Activated naive CD8-positive, alpha-beta T cell treated with anti-CD3 and anti-CD28 coated beads for 36 hours (primary cell): ENCODE measurements around the gene GCK. TPM values are rescaled to one million over a fixed set of nuclear protein-coding genes. Genes with fewer than 3 reads are reported as not detected.

Experiments used
- DNase-seq: peaks from one replicate; pipeline ENCODE4 v3.0.0; 2021
- H3K27ac Mint-ChIP-seq: one replicate; pipeline ENCODE4 v1.8.0; 2022; ENCODE audit warnings: mild to moderate bottlenecking, moderate library complexity, mixed read lengths
- H3K27me3 Mint-ChIP-seq: one replicate; pipeline ENCODE4 v1.8.0; 2022; ENCODE audit warnings: mild to moderate bottlenecking, mixed read lengths
- H3K36me3 Mint-ChIP-seq: one replicate; pipeline ENCODE4 v1.8.0; 2021; ENCODE audit warnings: mild to moderate bottlenecking, mixed read lengths
- H3K4me1 Mint-ChIP-seq: one replicate; pipeline ENCODE4 v1.8.0; 2021; ENCODE audit warnings: mixed read lengths
- H3K4me3 Mint-ChIP-seq: one replicate; pipeline ENCODE4 v1.8.0; 2022; ENCODE audit warnings: mild to moderate bottlenecking, moderate library complexity, mixed read lengths
- H3K9me3 Mint-ChIP-seq: one replicate; pipeline ENCODE4 v1.8.0; 2022; ENCODE audit warnings: mixed read lengths
- total RNA-seq, 2 experiments: library from RNA; stranded (reverse); gene quantifications; one replicate each; pipeline ENCODE4 v1.2.3, GENCODE V29; 2021

Gene GCK
- total RNA-seq, 2 experiments from 2014 or later: 2.5 to 3.7 TPM

DNA sequence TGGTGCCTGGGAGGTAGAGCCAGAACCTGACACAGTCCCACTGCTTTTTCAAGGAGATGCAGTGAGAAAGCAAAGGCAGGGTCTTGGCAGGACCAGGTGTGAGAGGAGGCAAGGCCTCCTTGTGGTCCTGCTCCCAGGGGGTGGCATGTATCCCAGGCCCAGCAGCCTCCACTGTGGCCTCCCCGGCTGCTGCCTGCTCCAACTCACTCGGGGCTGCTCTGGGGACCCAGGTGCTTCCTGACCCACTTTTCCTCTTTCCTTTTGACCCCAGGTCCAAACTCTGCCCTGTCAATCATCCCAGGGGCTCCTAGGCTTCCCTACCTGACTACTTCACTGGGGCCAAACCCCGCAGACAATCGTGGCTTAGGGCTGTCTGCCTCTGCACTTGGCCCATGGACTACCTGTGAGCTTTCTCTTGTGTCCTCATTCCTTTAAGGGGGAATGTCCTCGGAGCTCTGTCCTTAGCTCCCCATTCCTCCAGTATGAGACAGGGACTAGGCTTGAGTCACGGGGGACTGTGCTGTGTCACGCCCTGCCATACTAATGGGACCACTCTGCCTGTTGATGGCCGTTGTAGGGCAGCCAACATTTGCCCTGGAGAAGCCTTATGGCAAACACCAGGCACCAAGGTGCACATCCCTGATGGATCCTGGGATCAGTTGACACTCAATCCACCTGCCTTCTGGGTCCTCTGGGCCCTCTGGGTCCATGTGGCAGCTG is 86.2 kb downstream of the GCK start:
- Mint-ChIP-seq H3K4me1 (peaks cover 20% of the 10 kb centered on the region), H3K9me3 (no peaks in the 10 kb centered on the region), H3K27ac (no peak overlapping the region), H3K27me3 (no peaks in the 10 kb centered on the region), H3K4me3 (peak overlapping the region; percentile 62), H3K36me3 (peaks cover 2% of the 10 kb centered on the region)
- no peak for DNase-seq

DNA sequence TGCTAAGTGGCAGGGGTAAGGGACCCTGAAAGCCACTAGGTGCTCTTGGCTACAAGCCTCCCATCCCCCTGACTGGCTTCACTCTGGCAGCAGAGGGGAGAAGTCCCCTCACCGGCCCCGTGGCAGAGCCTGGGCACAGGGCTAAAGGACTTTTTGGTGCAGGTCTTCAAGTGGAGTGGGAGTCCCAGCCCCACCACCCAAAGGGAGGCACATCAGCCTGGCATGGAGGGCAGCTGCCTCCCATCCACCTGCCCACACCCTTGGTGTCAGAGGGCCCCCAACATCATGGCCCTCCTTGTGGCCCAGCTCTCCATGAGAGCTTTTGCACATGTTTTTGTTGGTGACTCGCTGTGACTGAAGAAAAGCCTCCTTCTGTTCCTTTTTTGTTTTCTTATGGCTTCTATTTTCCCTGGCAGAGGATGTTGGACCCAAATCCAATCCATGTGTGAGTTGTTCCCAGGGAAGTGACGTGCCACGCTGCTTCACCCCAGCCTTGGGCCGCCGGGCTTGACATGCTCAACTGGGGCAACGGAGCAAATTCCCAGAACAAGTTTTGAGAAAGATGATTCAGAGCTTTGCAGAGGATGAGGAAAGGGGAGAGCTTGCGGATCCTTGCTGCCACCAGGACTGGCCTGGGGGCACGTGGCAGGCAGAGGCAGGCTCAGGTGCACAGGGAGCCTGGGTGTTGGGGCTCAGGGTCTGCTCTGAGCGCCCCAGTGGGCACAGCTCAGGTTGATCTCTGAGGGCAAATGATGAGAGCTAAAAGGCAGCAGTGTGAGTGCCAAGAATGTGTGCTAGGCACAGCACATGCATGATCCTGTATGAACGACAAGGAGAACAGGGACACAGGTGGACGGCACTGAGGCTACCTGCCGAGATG is 87.0 kb downstream of the GCK start:
- Mint-ChIP-seq H3K4me1 (peaks cover 27% of the 10 kb centered on the region), H3K36me3 (peaks cover 2% of the 10 kb centered on the region), H3K9me3 (no peaks in the 10 kb centered on the region), H3K27me3 (no peaks in the 10 kb centered on the region), H3K4me3 (no peak overlapping the region), H3K27ac (no peak overlapping the region)
- no peak for DNase-seq

- Mint-ChIP-seq H3K4me1 (peaks cover 35% of the 10 kb centered on the region), H3K36me3 (peaks cover 2% of the 10 kb centered on the region), H3K9me3 (no peaks in the 10 kb centered on the region), H3K4me3 (no peak overlapping the region), H3K27me3 (no peaks in the 10 kb centered on the region), H3K27ac (no peak overlapping the region)
- DNase-seq: no peak
Measured at GRCh38 chr7:44101303-44101965, 87.8 kb downstream of the GCK start.

DNA sequence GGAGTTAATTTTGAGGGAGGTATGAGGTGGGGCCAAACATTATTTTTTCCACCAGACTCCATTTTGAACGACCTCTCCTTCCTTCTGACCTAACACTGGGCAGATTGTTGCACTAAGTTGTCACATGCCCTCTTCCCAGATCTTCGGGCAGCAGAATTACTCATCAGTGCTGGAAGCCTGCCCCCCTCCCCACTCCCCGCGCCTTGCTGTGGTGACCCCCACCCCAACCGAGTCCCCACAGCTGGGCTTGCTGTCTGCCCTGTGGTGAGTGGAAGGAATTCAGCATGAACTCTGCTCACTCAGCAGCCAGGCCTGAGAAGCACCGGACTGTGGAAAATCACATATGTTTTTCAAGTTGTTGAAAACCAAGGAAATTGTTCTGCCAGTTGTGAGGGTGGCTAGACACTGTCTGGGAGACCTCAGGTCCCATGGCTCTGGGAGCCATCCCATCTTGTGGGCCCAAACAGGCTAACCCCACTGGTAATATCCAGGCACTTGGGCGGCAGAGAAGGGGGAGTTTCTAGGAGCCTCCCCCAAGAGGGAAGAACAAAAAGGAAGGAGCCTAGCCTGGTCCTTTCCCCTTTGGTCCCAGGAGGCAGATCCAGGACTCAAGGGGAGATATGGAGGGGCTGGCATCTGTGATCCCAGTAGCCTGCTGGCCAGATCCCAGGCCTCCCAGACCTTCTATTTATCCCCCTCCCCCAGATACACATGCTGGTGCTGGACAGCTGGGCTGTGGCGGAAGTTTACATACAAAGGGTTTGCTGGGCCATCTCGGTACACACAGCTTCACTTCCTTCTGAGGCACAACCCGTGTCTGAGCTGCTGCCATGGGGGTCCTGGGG is 88.6 kb downstream of the GCK start:
- H3K27me3 Mint-ChIP-seq: no peaks in the 10 kb centered on the region
- H3K4me1 Mint-ChIP-seq: peaks cover 30% of the 10 kb centered on the region
- H3K9me3 Mint-ChIP-seq: no peaks in the 10 kb centered on the region
- no peak for DNase-seq
- H3K36me3 Mint-ChIP-seq: no peaks in the 10 kb centered on the region
- no peak overlapping the region for H3K4me3 Mint-ChIP-seq
- H3K27ac Mint-ChIP-seq: no peak overlapping the region

DNA sequence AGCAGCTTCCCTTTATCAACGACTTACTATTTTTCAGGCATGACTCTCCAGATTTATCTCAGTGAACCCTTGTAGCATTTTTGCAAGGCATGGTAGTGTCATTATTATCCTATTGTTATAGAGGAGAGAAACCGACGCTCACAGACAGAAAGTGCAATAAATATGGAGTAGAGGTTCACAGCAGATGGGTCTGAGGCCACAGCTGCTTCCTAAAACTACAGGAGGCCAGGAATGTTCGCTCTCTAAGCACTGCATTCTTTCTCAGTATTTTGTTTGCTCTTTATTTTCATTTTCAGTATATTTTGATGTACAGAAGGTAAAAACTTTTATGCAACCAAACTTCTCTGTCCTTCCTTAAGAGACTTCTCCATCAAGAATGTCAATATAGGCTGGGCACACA is 89.6 kb downstream of the GCK start:
- Mint-ChIP-seq H3K27ac (no peak overlapping the region), H3K4me3 (no peak overlapping the region), H3K9me3 (no peaks in the 10 kb centered on the region), H3K4me1 (peaks cover 24% of the 10 kb centered on the region), H3K27me3 (no peaks in the 10 kb centered on the region), H3K36me3 (no peaks in the 10 kb centered on the region)
- DNase-seq: no peak

GRCh38 chr7:44098092-44099068 is 90.9 kb downstream of the GCK start:
- no peaks in the 10 kb centered on the region for H3K36me3 Mint-ChIP-seq
- peak overlapping the region; percentile 88 for H3K27ac Mint-ChIP-seq
- H3K4me1 Mint-ChIP-seq: peaks cover 24% of the 10 kb centered on the region
- no peak overlapping the region for H3K4me3 Mint-ChIP-seq
- no peak for DNase-seq
- H3K9me3 Mint-ChIP-seq: no peaks in the 10 kb centered on the region
- no peaks in the 10 kb centered on the region for H3K27me3 Mint-ChIP-seq

DNA sequence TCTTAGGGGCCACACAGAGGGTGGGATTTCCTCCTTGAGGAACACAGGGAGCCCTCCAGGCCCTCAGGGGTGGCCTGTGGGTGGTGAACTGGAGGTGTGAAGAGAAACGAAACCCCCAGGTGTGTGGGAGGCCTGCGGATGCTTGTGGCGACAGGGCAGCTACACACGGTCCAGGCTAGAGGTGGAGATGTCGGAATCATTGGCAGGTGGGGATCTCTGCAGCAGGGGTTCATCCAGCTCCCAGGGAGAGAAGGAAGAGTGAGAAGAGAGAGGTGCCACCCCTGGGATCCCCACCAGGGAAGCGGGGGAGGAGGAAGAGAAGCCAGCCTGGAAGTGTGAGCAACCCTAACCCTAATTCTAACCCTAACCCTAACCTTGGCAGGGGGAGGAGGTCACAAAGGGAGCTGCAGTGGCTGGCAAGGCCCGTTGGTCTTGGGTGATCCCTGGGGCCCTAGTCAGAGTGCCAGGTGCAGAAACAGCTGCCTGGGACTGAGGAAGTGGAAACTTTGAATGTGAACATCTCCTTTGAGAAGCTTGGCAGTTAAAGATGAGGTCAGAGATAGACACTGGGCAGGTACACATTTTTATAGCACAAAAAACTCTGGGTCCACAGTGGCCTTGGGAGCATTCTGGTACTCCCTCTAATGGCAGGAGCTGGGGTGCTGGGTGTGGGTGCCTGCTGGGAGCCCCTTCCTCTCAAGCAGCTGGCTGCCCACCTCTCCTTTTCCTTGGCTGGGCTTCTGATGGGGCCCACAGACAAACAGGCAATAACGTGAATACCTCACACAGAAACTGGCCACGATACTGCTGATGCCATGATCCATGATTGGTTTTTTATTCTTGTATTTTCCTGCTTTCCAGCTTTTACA is 91.9 kb downstream of the GCK start:
- Mint-ChIP-seq H3K4me3 (no peak overlapping the region), H3K27me3 (no peaks in the 10 kb centered on the region), H3K36me3 (no peaks in the 10 kb centered on the region), H3K4me1 (peaks cover 22% of the 10 kb centered on the region), H3K27ac (peak overlapping the region; percentile 88), H3K9me3 (no peaks in the 10 kb centered on the region)
- peak; percentile 56 for DNase-seq

DNA sequence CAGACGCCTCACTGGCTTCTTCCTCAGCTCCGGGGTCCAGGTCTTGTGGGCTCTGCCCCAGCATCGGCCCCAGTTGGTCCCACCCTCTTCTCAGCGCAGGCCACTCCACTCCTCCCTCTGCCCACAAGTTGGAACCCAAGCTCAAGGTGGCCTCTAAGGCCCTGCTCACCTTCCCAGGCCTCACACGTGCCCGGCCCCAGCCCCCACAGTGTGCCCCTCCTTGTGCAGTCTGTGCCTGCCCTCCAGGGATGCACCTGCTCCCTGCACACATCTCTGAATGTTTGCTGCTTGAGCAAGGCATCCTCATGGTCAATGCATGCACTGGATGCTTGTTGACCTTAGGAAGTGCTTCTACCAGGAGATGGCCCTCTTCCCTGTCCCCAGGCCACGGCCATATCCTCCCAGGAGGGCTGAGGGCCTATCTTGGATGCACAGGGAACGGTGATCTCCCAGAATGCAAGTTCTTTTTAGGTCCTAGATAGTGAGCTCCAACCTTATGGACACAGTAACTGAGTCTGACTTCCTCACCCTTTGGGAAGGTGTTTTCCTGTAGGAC is 92.8 kb downstream of the GCK start:
- Mint-ChIP-seq H3K4me1 (peaks cover 22% of the 10 kb centered on the region), H3K9me3 (no peaks in the 10 kb centered on the region), H3K4me3 (no peak overlapping the region), H3K27ac (peak overlapping the region; percentile 88), H3K36me3 (no peaks in the 10 kb centered on the region), H3K27me3 (no peaks in the 10 kb centered on the region)
- DNase-seq: no peak

DNA sequence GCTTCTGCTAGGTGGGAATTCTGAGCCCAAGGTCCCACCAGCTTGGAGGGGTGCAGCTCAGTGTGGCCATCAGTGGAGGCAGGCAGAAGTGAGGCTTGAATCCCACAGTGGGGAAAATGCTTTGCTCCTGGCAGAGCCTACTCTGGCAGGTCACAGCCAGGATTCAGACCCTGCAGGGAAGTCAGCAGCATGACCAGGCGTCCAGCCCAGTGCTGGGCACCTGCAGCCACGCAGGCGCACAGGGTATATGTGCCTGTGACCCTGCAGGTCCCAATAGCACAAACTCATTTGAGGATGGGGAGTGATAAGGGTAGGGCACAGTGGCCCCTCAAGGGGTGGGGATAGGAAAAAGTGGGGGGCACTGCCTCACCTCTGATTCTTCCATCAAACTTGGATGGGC is 93.5 kb downstream of the GCK start:
- no peak for DNase-seq
- H3K36me3 Mint-ChIP-seq: no peaks in the 10 kb centered on the region
- H3K9me3 Mint-ChIP-seq: no peaks in the 10 kb centered on the region
- H3K4me3 Mint-ChIP-seq: no peak overlapping the region
- no peak overlapping the region for H3K27ac Mint-ChIP-seq
- no peaks in the 10 kb centered on the region for H3K27me3 Mint-ChIP-seq
- H3K4me1 Mint-ChIP-seq: peaks cover 22% of the 10 kb centered on the region

DNA sequence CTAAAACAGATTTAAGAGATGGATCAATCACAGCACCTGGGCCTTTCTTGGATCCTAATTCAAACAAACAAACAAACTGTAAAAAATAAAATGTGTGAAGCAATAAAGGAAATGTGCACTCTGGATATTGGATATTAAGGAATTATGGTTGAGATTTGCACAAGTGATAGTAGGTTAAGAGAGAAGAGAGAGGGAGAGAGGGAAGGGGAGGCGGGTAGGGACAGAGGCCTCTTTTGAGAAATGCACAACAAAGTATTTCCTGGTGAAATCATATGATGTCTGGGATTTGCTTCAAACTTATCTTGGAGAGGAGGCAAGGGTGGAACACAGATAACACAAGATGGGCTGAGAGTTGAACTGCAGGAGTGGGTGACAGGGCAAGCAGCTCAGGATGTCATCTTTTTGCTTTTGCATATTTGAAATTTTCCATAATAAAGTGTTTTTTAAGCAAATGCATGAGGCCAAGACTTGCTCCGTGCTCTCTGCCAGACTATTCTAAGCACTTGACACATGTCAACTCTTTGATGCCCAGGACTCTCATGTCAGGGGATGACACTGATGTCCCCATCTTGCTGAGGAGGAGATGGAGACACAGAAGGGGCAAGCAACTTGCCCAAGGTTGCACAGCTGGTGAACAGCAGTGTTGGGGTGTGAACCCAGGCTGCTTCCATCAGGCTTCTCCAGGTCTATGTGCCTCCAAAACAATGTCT is 94.2 kb downstream of the GCK start:
- Mint-ChIP-seq H3K9me3 (no peaks in the 10 kb centered on the region), H3K27me3 (no peaks in the 10 kb centered on the region), H3K36me3 (no peaks in the 10 kb centered on the region), H3K27ac (no peak overlapping the region), H3K4me1 (peaks cover 22% of the 10 kb centered on the region), H3K4me3 (no peak overlapping the region)
- DNase-seq: no peak

DNA sequence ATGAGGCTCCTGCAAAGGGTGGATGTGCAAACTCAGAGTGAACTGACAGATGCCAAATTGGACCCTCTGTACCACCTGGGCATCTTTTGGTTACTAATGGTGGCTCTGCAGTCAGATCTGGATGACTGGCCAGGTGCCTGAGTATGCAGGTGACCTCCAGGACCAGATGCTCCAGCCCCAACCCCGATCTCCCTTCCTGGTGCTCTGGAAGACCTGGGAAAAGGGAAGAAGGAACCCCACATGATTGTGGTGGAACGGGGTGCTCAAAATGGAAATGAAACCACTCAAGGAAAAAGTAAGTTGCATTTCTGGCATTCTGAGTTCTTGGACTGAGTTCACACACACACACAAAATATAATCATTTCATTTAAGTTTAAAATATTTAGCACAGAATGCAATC is 94.9 kb downstream of the GCK start:
- H3K27ac Mint-ChIP-seq: no peak overlapping the region
- no peak for DNase-seq
- no peaks in the 10 kb centered on the region for H3K36me3 Mint-ChIP-seq
- no peaks in the 10 kb centered on the region for H3K27me3 Mint-ChIP-seq
- H3K9me3 Mint-ChIP-seq: no peaks in the 10 kb centered on the region
- peaks cover 22% of the 10 kb centered on the region for H3K4me1 Mint-ChIP-seq
- no peak overlapping the region for H3K4me3 Mint-ChIP-seq
